ENCODE measurements around the gene GPC1.

The GPC1 gene

GRCh38 chr2:240397924-240398645 lies 37.4 kb upstream of the GPC1 start:
- DNase-seq (ENCODE audit: low read depth in 2 of 2): no peak

GRCh38 chr2:240398661-240399267 lies 36.7 kb upstream of the GPC1 start:
- DNase-seq (ENCODE audit: low read depth in 2 of 2): no peak

GRCh38 chr2:240399419-240400324 lies 35.8 kb upstream of the GPC1 start:
- DNase-seq (ENCODE audit: low read depth in 2 of 2): no peak

GRCh38 chr2:240400371-240401161 lies 34.9 kb upstream of the GPC1 start:
- DNase-seq (ENCODE audit: low read depth in 2 of 2): no peak

GRCh38 chr2:240401308-240401707 lies 34.2 kb upstream of the GPC1 start:
- no peak for DNase-seq (ENCODE audit: low read depth in 2 of 2)

GRCh38 chr2:240401781-240402551 lies 33.5 kb upstream of the GPC1 start:
- DNase-seq (ENCODE audit: low read depth in 2 of 2): no peak

- DNase-seq (ENCODE audit: low read depth in 2 of 2): no peak
Measured at GRCh38 chr2:240402566-240403272, 32.7 kb upstream of the GPC1 start.

- DNase-seq (ENCODE audit: low read depth in 2 of 2): no peak
Measured at GRCh38 chr2:240403396-240404104, 31.9 kb upstream of the GPC1 start.

GRCh38 chr2:240404174-240404852 lies 31.1 kb upstream of the GPC1 start:
- DNase-seq (ENCODE audit: low read depth in 2 of 2): no peak

- DNase-seq (ENCODE audit: low read depth in 2 of 2): no peak
Measured at GRCh38 chr2:240405133-240405532, 30.3 kb upstream of the GPC1 start.

- no peak for DNase-seq (ENCODE audit: low read depth in 2 of 2)
Measured at GRCh38 chr2:240405684-240406313, 29.7 kb upstream of the GPC1 start.

GRCh38 chr2:240407090-240407489 lies 28.4 kb upstream of the GPC1 start:
- DNase-seq (ENCODE audit: low read depth in 2 of 2): no peak

GRCh38 chr2:240410004-240410403 lies 25.5 kb upstream of the GPC1 start:
- no peak for DNase-seq (ENCODE audit: low read depth in 2 of 2)

GRCh38 chr2:240410808-240411207 lies 24.7 kb upstream of the GPC1 start:
- no peak for DNase-seq (ENCODE audit: low read depth in 2 of 2)

GRCh38 chr2:240411261-240412160 lies 24.0 kb upstream of the GPC1 start:
- no peak for DNase-seq (ENCODE audit: low read depth in 2 of 2)

- DNase-seq (ENCODE audit: low read depth in 2 of 2): no peak
Measured at GRCh38 chr2:240412211-240412861, 23.1 kb upstream of the GPC1 start.
